GM13976 (cell line): Measurements from ENCODE around the gene TMEM91.

Source experiments
- DNase-seq: peaks from one replicate; pipeline ENCODE4 v3.0.0; 2012; ENCODE audit warnings: low spot score
- in situ Hi-C: fragments of 300-500 bp; cut with MboI; formaldehyde crosslinking; loops from one replicate; pipeline ENCODE4 v1.12.0; 2022; ENCODE audit warnings: low sequenced_read_pairs, mixed read lengths, inconsistent platforms; ENCODE audit not compliant: unreplicated experiment
- TF ChIP-seq, protein P1 (sequence below): IDR thresholded peaks from 2 replicates; pipeline ENCODE4 v1.5.1; 2012; ENCODE audit warnings: borderline replicate concordance, mild to moderate bottlenecking; ENCODE audit not compliant: insufficient read depth; ENCODE audit errors: extremely low read depth, missing control alignments, control extremely low read depth

TMEM91 gene

DNA sequence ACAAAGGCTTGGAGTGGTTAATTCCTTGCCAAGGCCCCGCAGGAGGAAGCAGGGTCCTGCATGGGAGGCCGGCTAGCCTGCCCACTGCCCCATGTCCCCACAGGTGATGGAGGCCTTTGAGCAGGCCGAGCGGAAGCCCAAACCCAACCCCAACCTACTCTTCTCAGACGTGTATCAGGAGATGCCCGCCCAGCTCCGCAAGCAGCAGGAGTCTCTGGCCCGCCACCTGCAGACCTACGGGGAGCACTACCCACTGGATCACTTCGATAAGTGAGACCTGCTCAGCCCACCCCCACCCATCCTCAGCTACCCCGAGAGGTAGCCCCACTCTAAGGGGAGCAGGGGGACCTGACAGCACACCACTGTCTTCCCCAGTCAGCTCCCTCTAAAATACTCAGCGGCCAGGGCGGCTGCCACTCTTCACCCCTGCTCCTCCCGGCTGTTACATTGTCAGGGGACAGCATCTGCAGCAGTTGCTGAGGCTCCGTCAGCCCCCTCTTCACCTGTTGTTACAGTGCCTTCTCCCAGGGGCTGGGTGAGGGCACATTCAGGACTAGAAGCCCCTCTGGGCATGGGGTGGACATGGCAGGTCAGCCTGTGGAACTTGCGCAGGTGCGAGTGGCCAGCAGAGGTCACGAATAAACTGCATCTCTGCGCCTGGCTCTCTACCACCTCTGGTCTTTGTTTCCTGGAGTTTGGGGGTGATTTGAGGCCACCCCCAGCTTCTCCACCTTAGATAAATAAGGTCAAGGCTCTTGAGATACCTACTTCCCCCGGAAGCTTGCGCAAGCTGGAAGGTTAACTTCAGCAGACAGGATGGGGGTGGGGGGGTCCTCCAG lies 48.2 kb downstream of the TMEM91 start:
- in situ Hi-C loops, result no loop called here
- DNase-seq, result no peak
- TF ChIP-seq, protein P1, sequence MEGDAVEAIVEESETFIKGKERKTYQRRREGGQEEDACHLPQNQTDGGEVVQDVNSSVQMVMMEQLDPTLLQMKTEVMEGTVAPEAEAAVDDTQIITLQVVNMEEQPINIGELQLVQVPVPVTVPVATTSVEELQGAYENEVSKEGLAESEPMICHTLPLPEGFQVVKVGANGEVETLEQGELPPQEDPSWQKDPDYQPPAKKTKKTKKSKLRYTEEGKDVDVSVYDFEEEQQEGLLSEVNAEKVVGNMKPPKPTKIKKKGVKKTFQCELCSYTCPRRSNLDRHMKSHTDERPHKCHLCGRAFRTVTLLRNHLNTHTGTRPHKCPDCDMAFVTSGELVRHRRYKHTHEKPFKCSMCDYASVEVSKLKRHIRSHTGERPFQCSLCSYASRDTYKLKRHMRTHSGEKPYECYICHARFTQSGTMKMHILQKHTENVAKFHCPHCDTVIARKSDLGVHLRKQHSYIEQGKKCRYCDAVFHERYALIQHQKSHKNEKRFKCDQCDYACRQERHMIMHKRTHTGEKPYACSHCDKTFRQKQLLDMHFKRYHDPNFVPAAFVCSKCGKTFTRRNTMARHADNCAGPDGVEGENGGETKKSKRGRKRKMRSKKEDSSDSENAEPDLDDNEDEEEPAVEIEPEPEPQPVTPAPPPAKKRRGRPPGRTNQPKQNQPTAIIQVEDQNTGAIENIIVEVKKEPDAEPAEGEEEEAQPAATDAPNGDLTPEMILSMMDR, result no peak

DNA sequence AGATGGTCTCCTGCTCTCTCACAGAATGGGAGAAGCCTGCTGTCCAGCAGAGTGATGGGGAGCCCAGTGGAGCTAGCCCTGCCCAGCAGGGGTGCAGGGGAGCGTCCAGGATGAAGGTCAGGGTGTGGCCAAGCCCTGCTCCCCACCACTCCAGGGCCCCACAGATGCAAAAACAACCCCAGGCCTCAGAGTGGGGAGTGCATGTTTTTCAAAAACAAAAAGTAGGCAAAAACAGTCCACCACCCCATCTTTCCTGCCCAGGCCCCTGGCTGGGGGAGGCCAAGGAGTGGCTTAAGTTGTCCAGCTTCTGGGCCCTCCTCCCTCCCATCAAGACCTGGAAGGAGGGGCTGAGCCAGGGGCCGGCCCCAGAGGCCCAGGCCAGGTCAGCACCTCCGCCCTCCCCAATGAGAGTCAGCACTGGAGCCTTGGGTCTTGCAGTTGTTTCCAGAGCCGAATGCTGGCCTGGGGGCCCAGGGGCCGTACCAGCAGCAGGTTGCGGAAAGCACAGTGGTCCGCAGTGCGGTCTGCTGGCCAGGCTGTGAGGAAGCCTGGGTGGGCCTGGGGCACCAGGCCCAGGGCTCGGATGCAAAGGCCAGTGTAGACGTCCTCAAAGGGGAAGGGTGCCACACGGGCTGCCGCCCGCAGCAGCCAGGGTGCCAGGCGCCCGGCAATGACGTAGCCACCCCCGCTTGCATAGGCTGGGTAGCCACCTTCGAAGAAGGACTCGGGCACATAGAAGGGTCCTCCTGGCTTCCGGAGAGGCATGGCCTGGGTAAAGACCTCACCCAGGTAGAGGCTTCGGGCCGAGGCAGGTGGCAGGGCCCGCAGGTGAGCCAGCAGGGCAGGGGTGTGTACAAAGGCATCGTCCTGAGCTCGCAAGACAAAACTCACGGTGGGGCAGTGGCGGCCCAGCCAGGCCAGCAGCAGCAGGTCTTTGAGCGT lies 49.1 kb downstream of the TMEM91 start:
- DNase-seq, result no peak
- TF ChIP-seq, protein P1, result no peak
- in situ Hi-C loops, result no loop called here

DNA sequence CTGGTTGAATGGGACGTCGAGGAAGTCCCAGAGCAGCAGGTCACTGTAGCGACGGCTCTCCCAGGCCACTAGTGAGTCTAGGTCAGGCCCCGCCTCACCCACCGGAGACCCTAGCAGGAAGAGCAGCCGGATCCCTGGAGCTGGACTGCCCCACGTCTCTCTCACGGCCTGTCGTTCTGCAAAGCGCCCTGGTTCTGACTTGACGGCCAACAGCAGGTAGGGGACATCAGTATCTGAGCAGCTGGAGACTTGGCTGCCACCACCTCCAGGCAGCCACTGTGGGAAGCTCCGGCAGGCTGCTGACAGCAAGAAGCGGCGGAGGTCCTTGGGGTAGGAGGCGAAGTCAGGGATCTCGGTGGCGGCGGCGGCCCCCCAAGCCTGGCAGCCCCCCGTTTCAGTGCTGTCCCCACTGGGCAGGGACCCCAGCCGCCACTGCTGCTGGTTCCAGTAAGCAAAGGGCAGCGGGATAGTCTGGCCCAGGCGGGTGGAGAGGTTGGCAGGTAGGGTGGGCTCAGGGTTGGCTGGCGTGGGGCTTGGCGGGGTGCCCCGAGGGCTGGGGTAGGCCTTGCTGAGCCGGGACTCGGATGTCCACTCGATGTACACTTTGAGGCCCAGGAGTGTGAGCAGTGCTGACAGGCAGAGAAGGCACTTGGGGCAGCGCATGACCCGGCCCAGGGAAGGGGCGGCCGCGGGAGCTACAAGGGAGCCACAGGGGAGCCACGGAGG lies 49.9 kb downstream of the TMEM91 start:
- in situ Hi-C loops, result no loop called here
- TF ChIP-seq, protein P1, result no peak
- no peak for DNase-seq

DNA sequence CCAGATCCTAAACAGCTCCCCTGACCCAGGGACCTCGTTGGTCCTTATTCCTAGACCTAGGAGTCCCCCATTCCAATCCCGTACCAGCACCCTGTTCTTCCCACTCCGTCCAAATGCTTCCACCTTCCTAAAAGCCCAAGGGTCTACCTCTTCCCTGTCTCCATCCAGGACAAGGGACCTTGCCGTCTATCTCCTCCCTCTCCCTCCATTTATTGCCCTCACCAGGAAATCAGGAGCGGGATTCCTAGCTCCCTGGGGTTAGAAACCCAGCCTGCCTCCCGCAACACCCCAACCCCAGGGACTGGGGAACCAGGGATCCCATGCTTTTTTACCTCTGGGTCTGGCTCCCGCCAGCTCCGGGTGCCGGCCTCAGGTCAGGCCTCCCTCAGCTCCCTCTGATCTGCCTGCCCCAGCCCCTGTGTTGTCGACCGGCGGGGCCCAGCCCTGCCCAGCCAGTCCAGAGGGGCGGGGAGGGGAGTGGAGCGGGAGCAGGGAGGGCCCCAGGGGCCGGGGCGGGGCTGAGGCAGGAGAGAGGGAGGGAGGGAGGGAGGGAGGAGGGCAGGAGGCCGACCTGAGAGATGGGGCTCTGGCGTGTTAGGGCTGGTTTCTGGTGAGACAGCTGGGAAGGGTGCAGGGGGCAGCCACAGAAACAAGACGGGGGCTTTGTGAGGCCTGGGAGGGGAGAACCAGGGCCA lies 50.8 kb downstream of the TMEM91 start, which contains the start of gene B3GNT8:
B3GNT8 (minus strand) TSS at position 423 of the 695 bp plus-strand sequence. CDS start 596 bp downstream, outside the sequence.
- in situ Hi-C loops, result no loop called here
- TF ChIP-seq, protein P1, result no peak
- DNase-seq, result peak; percentile 86

DNA sequence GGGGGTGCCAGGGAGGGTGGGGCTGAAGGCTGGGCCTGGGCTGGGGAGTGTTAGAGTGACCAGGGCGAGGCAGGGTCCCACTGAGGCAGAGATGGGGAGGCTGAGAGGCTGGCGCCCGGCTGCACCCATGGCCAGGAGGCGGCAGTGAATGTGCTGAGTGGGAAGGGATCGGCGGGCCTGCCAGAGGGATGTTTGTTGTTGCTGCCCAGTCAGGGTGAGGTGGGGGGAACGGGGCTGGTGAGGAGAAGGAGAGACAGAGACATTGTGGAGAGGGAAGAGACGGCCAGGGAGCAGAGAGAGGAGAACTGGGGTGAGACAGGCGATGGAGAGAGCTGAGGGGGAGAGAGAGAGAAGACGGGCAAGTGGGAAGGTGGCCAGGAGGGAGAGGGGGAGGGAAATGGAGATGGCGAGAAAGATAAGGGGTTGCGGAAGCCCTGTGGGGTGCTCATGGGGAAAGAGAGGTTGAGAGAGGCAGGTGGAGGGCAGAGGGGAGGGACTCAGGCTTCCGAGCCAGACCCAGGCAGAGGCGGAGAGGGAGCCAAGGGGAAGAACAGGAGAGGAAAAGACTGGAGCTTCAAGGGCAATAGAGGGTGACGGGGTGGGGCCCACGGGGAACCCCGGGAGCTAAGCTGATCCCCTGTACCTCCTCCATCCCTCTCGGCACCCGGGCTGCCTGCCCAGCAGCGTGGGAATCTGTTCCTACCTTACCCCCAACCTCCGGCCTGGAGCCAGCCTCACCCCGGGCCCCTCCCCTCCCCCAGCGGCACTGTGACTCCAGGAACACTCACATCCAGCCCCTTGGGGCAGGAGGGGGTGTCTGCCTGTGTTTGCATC lies 51.5 kb downstream of the TMEM91 start:
- in situ Hi-C loops, result no loop called here
- DNase-seq, result peak; percentile 56
- TF ChIP-seq, protein P1, result no peak
